ENCODE data around the gene MAP2.

MAP2 gene

GRCh38 chr2:209686448-209686847 lies 262.6 kb downstream of the MAP2 start:
- TF ChIP-seq CTCF (conservative IDR thresholded peaks at IDR 0.05): no peak
- no peak overlapping the region for H3K27ac ChIP-seq

DNA sequence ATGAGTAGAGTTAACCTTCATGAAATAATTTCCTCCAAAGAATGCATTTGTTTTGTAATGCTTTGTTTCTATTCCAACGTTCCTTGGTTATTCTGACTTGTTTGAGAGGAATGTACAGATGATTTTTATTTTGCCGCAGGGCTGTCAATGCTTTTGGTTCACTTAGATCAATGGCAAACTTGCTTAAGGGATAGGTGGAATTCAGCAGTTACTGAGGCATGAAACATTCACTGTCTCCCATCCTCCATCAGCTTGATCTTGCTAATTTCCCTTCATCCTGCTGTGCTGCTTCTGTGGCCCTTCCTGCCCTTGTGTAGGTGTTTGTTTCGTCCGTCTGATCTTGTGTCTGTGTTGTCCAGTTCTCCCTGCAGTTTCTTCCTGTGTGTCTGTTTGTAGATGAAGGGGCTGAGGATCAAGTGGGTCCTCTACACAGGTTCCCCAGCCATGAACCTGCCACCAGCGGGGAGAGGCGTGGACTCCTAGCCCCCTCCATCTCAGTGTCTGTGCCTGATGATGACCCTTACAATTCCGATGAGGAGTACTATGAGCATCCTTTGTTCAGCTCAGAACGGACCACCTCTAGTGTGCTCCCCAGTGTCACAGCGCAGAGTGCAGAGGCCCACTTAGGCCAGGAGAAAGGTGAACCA lies 263.6 kb downstream of the MAP2 start:
- no peak overlapping the region for H3K27ac ChIP-seq
- TF ChIP-seq CTCF (conservative IDR thresholded peaks at IDR 0.05): no peak

- TF ChIP-seq CTCF (conservative IDR thresholded peaks at IDR 0.05): no peak
- no peak overlapping the region for H3K27ac ChIP-seq
Observed at GRCh38 chr2:209688385-209688784, 264.5 kb downstream of the MAP2 start.

- no peak overlapping the region for H3K27ac ChIP-seq
- TF ChIP-seq CTCF (conservative IDR thresholded peaks at IDR 0.05): no peak
Observed at GRCh38 chr2:209690029-209690754, 266.3 kb downstream of the MAP2 start.

DNA sequence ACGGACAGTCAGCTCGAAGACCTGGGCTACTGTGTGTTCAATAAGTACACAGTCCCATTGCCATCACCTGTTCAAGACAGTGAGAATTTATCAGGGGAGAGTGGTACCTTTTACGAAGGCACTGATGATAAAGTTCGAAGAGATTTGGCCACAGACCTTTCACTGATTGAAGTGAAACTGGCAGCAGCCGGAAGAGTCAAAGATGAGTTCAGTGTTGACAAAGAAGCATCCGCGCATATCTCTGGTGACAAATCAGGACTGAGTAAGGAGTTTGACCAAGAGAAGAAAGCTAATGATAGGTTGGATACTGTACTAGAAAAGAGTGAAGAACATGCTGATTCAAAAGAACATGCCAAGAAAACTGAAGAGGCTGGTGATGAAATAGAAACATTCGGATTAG lies 270.9 kb downstream of the MAP2 start:
- no peak for TF ChIP-seq CTCF (conservative IDR thresholded peaks at IDR 0.05)
- no peak overlapping the region for H3K27ac ChIP-seq

DNA sequence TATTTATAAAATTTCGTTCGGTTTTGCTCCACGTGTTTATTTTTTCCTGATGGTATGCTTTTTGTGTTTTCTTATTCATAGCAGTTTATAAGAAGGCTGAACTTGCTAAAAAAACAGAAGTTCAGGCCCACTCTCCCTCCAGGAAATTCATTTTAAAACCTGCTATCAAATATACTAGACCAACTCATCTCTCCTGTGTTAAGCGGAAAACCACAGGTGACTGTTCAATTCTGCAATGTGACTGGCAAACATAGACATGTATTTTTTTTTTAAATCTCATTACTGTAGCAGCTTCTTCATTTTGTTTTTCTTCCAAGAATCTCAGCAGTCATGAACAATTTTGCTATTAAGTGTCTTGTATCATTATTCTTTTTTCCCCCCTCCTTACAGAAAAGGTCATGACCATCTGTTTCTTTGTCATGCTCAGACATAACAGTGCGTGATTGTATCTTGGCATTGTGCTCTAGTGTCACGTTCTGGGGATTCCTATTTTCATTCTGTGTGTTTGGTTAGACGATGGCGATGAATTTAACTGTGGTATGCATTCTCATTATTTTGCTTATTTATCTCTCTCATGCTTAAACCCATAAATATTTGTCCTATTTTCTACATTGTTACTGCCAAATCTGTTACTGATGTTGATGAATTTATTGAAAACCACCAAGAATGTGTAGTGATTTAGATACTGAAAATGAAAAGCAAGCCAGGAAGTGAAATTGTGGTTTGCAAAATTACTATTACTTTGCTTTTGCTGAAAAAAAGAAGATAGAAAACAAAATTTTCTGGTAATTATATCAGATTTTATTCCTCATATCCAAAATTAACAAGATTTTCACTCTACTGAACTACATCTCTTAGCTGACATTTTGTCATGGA lies 273.2 kb downstream of the MAP2 start:
- TF ChIP-seq CTCF (conservative IDR thresholded peaks at IDR 0.05): no peak
- H3K27ac ChIP-seq: no peak overlapping the region

GRCh38 chr2:209702775-209703174 lies 278.9 kb downstream of the MAP2 start:
- H3K27ac ChIP-seq: no peak overlapping the region
- TF ChIP-seq CTCF (conservative IDR thresholded peaks at IDR 0.05): no peak
